ENCODE data around the gene MFSD6L.

The MFSD6L gene

GRCh38 chr17:8839410-8839935, 40.3 kb upstream of the MFSD6L start:
- H3K9me2 ChIP-seq (ENCODE audit: low read depth, low read length) = no peaks in the 10 kb centered on the region
- H3K27ac ChIP-seq (ENCODE audit: low read depth, low read length, poor library complexity, severe bottlenecking) = no peak overlapping the region

GRCh38 chr17:8838551-8839095, 39.5 kb upstream of the MFSD6L start:
- Histone ChIP-seq H3K9me3 (ENCODE audit: low read length) (no peaks in the 10 kb centered on the region), H3K79me2 (ENCODE audit: insufficient read depth, low read length) (no peaks in the 10 kb centered on the region), H2AFZ (ENCODE audit: low read length) (no peak overlapping the region), H3K9ac (ENCODE audit: low read length) (no peak overlapping the region), H3K4me1 (ENCODE audit: insufficient read depth, low read length, severe bottlenecking) (no peaks in the 10 kb centered on the region), H3K27ac (ENCODE audit: low read depth, low read length, poor library complexity, severe bottlenecking) (no peak overlapping the region), H3F3A (ENCODE audit: insufficient read depth, low read length) (no peaks in the 10 kb centered on the region), H3K27me3 (ENCODE audit: insufficient read depth, low read length) (peaks cover 5% of the 10 kb centered on the region; the same call in 1 of the 2 replicates), H3K36me3 (ENCODE audit: insufficient read depth, low read length) (no peaks in the 10 kb centered on the region), H4K20me1 (ENCODE audit: insufficient read depth, low read length) (no peaks in the 10 kb centered on the region), H3K9me2 (ENCODE audit: low read depth, low read length) (no peaks in the 10 kb centered on the region), H3K4me2 (ENCODE audit: low read length) (no peak overlapping the region), H3K4me3 (ENCODE audit: low read depth, low read length, poor library complexity, severe bottlenecking) (no peak overlapping the region)
- TF ChIP-seq EZH2 (IDR thresholded peaks at IDR 0.05; ENCODE audit: borderline replicate concordance, low read length) = no peak
- TF ChIP-seq CTCF (IDR thresholded peaks at IDR 0.05; ENCODE audit: low read length) = no peak

More at GRCh38 chr17:8839410-8839935, 40.3 kb upstream of the MFSD6L start:
- Histone ChIP-seq H4K20me1 (ENCODE audit: insufficient read depth, low read length) (no peaks in the 10 kb centered on the region), H3K79me2 (ENCODE audit: insufficient read depth, low read length) (no peaks in the 10 kb centered on the region), H3K4me3 (ENCODE audit: low read depth, low read length, poor library complexity, severe bottlenecking) (no peak overlapping the region), H3K9ac (ENCODE audit: low read length) (no peak overlapping the region), H3K4me2 (ENCODE audit: low read length) (no peak overlapping the region), H3K9me3 (ENCODE audit: low read length) (no peaks in the 10 kb centered on the region), H3K4me1 (ENCODE audit: insufficient read depth, low read length, severe bottlenecking) (no peaks in the 10 kb centered on the region), H3F3A (ENCODE audit: insufficient read depth, low read length) (no peaks in the 10 kb centered on the region), H3K36me3 (ENCODE audit: insufficient read depth, low read length) (no peaks in the 10 kb centered on the region), H3K27me3 (ENCODE audit: insufficient read depth, low read length) (peaks cover 5% of the 10 kb centered on the region; the same call in 1 of the 2 replicates), H2AFZ (ENCODE audit: low read length) (no peak overlapping the region)
- TF ChIP-seq EZH2 (IDR thresholded peaks at IDR 0.05; ENCODE audit: borderline replicate concordance, low read length) = no peak
- TF ChIP-seq CTCF (IDR thresholded peaks at IDR 0.05; ENCODE audit: low read length) = no peak

- Histone ChIP-seq H3K4me1 (ENCODE audit: insufficient read depth, low read length, severe bottlenecking) (no peaks in the 10 kb centered on the region), H3K9me3 (ENCODE audit: low read length) (no peaks in the 10 kb centered on the region)
Observed at GRCh38 chr17:8837563-8838075, 38.5 kb upstream of the MFSD6L start.

More at GRCh38 chr17:8837563-8838075, 38.5 kb upstream of the MFSD6L start:
- Histone ChIP-seq H3K79me2 (ENCODE audit: insufficient read depth, low read length) (no peaks in the 10 kb centered on the region), H3K27ac (ENCODE audit: low read depth, low read length, poor library complexity, severe bottlenecking) (no peak overlapping the region), H3K4me2 (ENCODE audit: low read length) (no peak overlapping the region), H3K9ac (ENCODE audit: low read length) (no peak overlapping the region), H3K9me2 (ENCODE audit: low read depth, low read length) (no peaks in the 10 kb centered on the region), H3K4me3 (ENCODE audit: low read depth, low read length, poor library complexity, severe bottlenecking) (no peak overlapping the region), H3F3A (ENCODE audit: insufficient read depth, low read length) (no peaks in the 10 kb centered on the region), H3K36me3 (ENCODE audit: insufficient read depth, low read length) (no peaks in the 10 kb centered on the region), H4K20me1 (ENCODE audit: insufficient read depth, low read length) (no peaks in the 10 kb centered on the region), H3K27me3 (ENCODE audit: insufficient read depth, low read length) (peaks cover 5% of the 10 kb centered on the region; the same call in 1 of the 2 replicates), H2AFZ (ENCODE audit: low read length) (no peak overlapping the region)
- TF ChIP-seq EZH2 (IDR thresholded peaks at IDR 0.05; ENCODE audit: borderline replicate concordance, low read length) = no peak
- TF ChIP-seq CTCF (IDR thresholded peaks at IDR 0.05; ENCODE audit: low read length) = no peak
